Right atrium auricular region (tissue), 2 donors: Measurements from ENCODE around the gene GSTP1. TPM values are rescaled to one million over a fixed set of nuclear protein-coding genes. Genes with fewer than 3 reads are reported as not detected.

Experiments used
- DNase-seq: peaks from one replicate; pipeline ENCODE4 v3.0.0-alpha.2; 2019; ENCODE audit warnings: low spot score
- H3K27ac ChIP-seq, 2 donors: fragments of 200-600 bp; sonication (generic); 1 replicate in 1 of 2; 2 replicates in 1 of 2; pipeline ENCODE4 v1.5.1; 2016 to 2019
- H3K27me3 ChIP-seq, 2 donors: fragments of 200-600 bp; sonication (generic); one replicate each; pipeline versions ENCODE4 v1.5.1 to v1.6.0; 2017 to 2019
- H3K36me3 ChIP-seq: fragments of 200-600 bp; sonication (generic); one replicate; pipeline ENCODE4 v1.5.1; 2016
- H3K4me1 ChIP-seq, 2 donors: fragments of 200-600 bp; sonication (generic); one replicate each; pipeline versions ENCODE4 v1.5.1 to v1.6.0; 2017 to 2019
- H3K4me3 ChIP-seq, 2 donors: fragments of 200-600 bp; sonication (generic); 1 replicate in 1 of 2; 2 replicates in 1 of 2; pipeline ENCODE4 v1.5.1; 2017 to 2019; ENCODE audit warnings: mild to moderate bottlenecking in 1 of 2, moderate library complexity in 1 of 2
- H3K9me3 ChIP-seq, 2 donors: fragments of 200-600 bp; sonication (generic); one replicate each; pipeline ENCODE4 v1.5.1; 2019
- total RNA-seq, 2 donors: library from RNA; depleted of rRNA; stranded (reverse); fragments of >200 nt; gene quantifications; one replicate each; pipeline ENCODE4 v1.1.0, GENCODE V29; 2016
- TF ChIP-seq, protein P1 (sequence below), 2 donors: fragments of 200-600 bp; sonication (generic); IDR thresholded peaks; one replicate each; pipeline ENCODE4 v1.5.1; 2019; ENCODE audit warnings: antibody characterized with exemption in 2 of 2

Gene GSTP1
- total RNA-seq, 2 donors from 2014 or later: 249 to 944 TPM

DNA sequence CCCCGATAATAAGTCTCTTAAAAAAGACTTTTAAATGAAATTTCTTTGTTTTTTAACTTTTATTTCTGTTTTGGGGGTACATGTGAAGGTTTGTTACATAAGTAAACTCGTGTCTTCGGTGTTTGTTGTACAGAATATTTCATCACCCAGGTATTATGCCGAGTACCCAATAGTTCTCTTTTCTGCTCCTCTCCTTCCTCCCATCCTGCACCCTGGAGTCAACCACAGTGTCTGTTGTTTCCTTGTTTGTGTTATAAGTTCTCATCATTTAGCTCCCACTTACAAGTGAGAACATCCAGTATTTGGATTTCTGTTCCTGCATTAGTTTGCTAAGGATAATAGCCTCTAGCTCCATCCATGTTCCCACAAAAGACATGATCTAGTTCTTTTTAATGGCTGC lies 1.6 kb upstream of the GSTP1 start:
- no peaks in the 10 kb centered on the region for H3K9me3 ChIP-seq
- H3K27me3 ChIP-seq: no peaks in the 10 kb centered on the region
- no peak overlapping the region for H3K27ac ChIP-seq
- H3K36me3 ChIP-seq: peaks cover 20% of the 10 kb centered on the region
- H3K4me1 ChIP-seq: peaks cover 0 to 20% of the 10 kb centered on the region in 2 donors
- DNase-seq: no peak
- no peak overlapping the region for H3K4me3 ChIP-seq
- TF ChIP-seq, protein P1, sequence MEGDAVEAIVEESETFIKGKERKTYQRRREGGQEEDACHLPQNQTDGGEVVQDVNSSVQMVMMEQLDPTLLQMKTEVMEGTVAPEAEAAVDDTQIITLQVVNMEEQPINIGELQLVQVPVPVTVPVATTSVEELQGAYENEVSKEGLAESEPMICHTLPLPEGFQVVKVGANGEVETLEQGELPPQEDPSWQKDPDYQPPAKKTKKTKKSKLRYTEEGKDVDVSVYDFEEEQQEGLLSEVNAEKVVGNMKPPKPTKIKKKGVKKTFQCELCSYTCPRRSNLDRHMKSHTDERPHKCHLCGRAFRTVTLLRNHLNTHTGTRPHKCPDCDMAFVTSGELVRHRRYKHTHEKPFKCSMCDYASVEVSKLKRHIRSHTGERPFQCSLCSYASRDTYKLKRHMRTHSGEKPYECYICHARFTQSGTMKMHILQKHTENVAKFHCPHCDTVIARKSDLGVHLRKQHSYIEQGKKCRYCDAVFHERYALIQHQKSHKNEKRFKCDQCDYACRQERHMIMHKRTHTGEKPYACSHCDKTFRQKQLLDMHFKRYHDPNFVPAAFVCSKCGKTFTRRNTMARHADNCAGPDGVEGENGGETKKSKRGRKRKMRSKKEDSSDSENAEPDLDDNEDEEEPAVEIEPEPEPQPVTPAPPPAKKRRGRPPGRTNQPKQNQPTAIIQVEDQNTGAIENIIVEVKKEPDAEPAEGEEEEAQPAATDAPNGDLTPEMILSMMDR (IDR thresholded peaks at IDR 0.05): no peak

DNA sequence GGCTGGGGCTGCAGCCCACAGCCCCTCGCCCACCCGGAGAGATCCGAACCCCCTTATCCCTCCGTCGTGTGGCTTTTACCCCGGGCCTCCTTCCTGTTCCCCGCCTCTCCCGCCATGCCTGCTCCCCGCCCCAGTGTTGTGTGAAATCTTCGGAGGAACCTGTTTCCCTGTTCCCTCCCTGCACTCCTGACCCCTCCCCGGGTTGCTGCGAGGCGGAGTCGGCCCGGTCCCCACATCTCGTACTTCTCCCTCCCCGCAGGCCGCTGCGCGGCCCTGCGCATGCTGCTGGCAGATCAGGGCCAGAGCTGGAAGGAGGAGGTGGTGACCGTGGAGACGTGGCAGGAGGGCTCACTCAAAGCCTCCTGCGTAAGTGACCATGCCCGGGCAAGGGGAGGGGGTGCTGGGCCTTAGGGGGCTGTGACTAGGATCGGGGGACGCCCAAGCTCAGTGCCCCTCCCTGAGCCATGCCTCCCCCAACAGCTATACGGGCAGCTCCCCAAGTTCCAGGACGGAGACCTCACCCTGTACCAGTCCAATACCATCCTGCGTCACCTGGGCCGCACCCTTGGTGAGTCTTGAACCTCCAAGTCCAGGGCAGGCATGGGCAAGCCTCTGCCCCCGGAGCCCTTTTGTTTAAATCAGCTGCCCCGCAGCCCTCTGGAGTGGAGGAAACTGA lies 731 bp downstream of the GSTP1 start:
- H3K4me1 ChIP-seq: peaks cover 0 to 20% of the 10 kb centered on the region in 2 donors
- H3K36me3 ChIP-seq: peaks cover 32% of the 10 kb centered on the region
- no peaks in the 10 kb centered on the region for H3K27me3 ChIP-seq
- TF ChIP-seq, protein P1 (IDR thresholded peaks at IDR 0.05): no peak
- H3K9me3 ChIP-seq: no peaks in the 10 kb centered on the region
- peak; percentile 78 for DNase-seq
- peak overlapping the region; percentile 86 to 89 for H3K4me3 ChIP-seq
- H3K27ac ChIP-seq: peak overlapping the region; percentile 98 to 99

DNA sequence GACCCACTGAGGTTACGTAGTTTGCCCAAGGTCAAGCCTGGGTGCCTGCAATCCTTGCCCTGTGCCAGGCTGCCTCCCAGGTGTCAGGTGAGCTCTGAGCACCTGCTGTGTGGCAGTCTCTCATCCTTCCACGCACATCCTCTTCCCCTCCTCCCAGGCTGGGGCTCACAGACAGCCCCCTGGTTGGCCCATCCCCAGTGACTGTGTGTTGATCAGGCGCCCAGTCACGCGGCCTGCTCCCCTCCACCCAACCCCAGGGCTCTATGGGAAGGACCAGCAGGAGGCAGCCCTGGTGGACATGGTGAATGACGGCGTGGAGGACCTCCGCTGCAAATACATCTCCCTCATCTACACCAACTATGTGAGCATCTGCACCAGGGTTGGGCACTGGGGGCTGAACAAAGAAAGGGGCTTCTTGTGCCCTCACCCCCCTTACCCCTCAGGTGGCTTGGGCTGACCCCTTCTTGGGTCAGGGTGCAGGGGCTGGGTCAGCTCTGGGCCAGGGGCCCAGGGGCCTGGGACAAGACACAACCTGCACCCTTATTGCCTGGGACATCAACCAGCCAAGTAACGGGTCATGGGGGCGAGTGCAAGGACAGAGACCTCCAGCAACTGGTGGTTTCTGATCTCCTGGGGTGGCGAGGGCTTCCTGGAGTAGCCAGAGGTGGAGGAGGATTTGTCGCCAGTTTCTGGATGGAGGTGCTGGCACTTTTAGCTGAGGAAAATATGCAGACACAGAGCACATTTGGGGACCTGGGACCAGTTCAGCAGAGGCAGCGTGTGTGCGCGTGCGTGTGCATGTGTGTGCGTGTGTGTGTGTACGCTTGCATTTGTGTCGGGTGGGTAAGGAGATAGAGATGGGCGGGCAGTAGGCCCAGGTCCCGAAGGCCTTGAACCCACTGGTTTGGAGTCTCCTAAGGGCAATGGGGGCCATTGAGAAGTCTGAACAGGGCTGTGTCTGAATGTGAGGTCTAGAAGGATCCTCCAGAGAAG lies 1.6 kb downstream of the GSTP1 start:
- no peaks in the 10 kb centered on the region for H3K27me3 ChIP-seq
- TF ChIP-seq, protein P1 (IDR thresholded peaks at IDR 0.05): no peak
- H3K4me1 ChIP-seq: peaks cover 0 to 20% of the 10 kb centered on the region in 2 donors
- peak overlapping the region; percentile 98 to 99 for H3K27ac ChIP-seq
- no peaks in the 10 kb centered on the region for H3K9me3 ChIP-seq
- H3K36me3 ChIP-seq: peaks cover 33% of the 10 kb centered on the region
- no peak for DNase-seq
- peak overlapping the region; percentile 86 to 89 for H3K4me3 ChIP-seq

DNA sequence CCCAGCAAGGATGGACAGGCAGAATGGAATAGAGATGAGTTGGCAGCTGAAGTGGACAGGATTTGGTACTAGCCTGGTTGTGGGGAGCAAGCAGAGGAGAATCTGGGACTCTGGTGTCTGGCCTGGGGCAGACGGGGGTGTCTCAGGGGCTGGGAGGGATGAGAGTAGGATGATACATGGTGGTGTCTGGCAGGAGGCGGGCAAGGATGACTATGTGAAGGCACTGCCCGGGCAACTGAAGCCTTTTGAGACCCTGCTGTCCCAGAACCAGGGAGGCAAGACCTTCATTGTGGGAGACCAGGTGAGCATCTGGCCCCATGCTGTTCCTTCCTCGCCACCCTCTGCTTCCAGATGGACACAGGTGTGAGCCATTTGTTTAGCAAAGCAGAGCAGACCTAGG lies 2.3 kb downstream of the GSTP1 start:
- peaks cover 33% of the 10 kb centered on the region for H3K36me3 ChIP-seq
- DNase-seq: no peak
- peaks cover 0 to 20% of the 10 kb centered on the region in 2 donors for H3K4me1 ChIP-seq
- no peak overlapping the region for H3K27ac ChIP-seq
- no peaks in the 10 kb centered on the region for H3K9me3 ChIP-seq
- no peaks in the 10 kb centered on the region for H3K27me3 ChIP-seq
- H3K4me3 ChIP-seq: no peak overlapping the region
- TF ChIP-seq, protein P1 (IDR thresholded peaks at IDR 0.05): no peak

DNA sequence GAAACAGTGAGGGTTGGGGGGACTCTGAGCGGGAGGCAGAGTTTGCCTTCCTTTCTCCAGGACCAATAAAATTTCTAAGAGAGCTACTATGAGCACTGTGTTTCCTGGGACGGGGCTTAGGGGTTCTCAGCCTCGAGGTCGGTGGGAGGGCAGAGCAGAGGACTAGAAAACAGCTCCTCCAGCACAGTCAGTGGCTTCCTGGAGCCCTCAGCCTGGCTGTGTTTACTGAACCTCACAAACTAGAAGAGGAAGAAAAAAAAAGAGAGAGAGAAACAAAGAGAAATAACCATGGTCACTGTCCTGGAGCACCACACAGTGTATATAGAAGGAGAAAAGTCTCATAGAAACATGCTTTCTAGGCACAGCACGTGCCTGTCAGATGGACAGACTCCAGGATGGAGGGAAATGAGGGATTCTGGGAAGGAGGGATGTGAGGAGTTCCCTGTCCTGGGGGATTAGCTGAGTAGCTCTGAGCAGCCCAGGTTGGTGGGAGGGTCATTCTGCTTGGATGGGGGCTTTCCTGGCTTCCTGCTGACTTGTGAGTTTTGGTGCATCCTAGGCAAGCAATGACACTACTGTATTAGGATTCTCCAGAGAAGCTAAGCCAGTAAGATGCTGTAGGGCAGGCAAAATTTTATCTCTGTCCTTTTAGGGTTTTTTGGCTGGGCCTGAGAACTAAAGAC lies 3.1 kb downstream of the GSTP1 start:
- TF ChIP-seq, protein P1 (IDR thresholded peaks at IDR 0.05): no peak
- DNase-seq: no peak
- Histone ChIP-seq H3K36me3 (peaks cover 33% of the 10 kb centered on the region), H3K27me3 (no peaks in the 10 kb centered on the region), H3K27ac (no peak overlapping the region), H3K9me3 (no peaks in the 10 kb centered on the region), H3K4me1 (peaks cover 0 to 20% of the 10 kb centered on the region in 2 donors), H3K4me3 (no peak overlapping the region)
